DND-41 (cell line): ENCODE measurements around the gene SSBP1.

Experiments
- EZH2 ChIP-seq: IDR thresholded peaks from 3 replicates; pipeline ENCODE4 v1.6.1; 2012; ENCODE audit warnings: borderline replicate concordance, low read depth, mild to moderate bottlenecking, moderate library complexity, low read length, inconsistent platforms; ENCODE audit not compliant: severe bottlenecking
- TF ChIP-seq, protein P1 (sequence below): IDR thresholded peaks from 2 replicates; pipeline ENCODE4 v1.5.1; 2012; ENCODE audit warnings: borderline replicate concordance, low read length, moderate library complexity, mild to moderate bottlenecking; ENCODE audit not compliant: poor library complexity, severe bottlenecking; ENCODE audit errors: extremely low read depth

DNA sequence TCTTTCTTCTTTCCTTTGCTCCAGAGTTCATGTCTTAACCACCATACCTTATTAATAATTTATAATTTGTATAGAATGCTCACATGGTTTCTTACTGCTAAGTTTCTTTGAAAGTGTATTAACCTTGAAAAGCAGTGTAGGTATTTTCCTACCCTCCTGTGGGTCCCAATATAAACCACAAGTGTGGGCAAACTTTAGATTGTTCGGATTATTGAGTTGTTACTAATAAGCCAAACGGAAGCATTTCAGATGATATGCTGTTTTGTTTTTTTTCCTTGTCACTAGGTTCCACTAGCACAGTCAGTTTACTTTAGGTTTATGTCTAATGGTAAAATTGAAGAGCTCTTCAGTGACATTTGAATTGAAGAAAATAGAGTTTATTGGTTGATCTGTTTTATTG lies 10.2 kb downstream of the SSBP1 start:
- TF ChIP-seq, protein P1, sequence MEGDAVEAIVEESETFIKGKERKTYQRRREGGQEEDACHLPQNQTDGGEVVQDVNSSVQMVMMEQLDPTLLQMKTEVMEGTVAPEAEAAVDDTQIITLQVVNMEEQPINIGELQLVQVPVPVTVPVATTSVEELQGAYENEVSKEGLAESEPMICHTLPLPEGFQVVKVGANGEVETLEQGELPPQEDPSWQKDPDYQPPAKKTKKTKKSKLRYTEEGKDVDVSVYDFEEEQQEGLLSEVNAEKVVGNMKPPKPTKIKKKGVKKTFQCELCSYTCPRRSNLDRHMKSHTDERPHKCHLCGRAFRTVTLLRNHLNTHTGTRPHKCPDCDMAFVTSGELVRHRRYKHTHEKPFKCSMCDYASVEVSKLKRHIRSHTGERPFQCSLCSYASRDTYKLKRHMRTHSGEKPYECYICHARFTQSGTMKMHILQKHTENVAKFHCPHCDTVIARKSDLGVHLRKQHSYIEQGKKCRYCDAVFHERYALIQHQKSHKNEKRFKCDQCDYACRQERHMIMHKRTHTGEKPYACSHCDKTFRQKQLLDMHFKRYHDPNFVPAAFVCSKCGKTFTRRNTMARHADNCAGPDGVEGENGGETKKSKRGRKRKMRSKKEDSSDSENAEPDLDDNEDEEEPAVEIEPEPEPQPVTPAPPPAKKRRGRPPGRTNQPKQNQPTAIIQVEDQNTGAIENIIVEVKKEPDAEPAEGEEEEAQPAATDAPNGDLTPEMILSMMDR, result no peak
- TF ChIP-seq EZH2, result no peak
